Activated CD4-positive, alpha-beta T cell treated with anti-CD3 and anti-CD28 coated beads for 48 hours (primary cell): ENCODE measurements around the gene ZC3H15.
"Not testable (repeated sequence)": the region's sequence is repeated elsewhere in the genome, so short reads cannot be mapped to it uniquely, and the experiment has no call there.

Experiments
- DNase-seq: peaks from one replicate; pipeline ENCODE4 v3.0.0-alpha.2; 2020

Gene ZC3H15

DNA sequence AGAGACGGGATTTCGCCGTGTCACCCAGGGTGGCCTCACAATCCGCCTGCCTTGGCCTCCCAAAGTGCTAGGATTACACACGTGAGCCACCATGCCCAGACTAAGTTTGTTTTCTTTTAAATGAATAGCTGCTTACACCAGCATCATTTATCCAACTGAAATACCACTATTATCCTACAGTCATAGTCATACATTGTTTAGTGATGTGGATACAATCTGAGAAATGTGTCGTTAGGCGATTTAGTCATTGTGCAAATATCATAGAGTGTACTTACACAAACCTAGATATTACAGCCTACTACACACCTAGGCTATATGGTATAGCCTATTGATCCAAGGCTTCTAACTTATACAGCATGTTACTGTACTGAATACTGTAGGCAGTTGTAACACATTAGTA lies 10.3 kb downstream of the ZC3H15 start:
- DNase-seq: no peak

- DNase-seq: no peak
Measured at GRCh38 chr2:186497928-186498327, 11.9 kb downstream of the ZC3H15 start.

GRCh38 chr2:186498834-186499233 lies 12.8 kb downstream of the ZC3H15 start:
- no peak for DNase-seq

GRCh38 chr2:186503827-186504606 lies 18.0 kb downstream of the ZC3H15 start:
- no peak for DNase-seq

- DNase-seq: no peak
Measured at GRCh38 chr2:186508263-186508662, 22.2 kb downstream of the ZC3H15 start.

DNA sequence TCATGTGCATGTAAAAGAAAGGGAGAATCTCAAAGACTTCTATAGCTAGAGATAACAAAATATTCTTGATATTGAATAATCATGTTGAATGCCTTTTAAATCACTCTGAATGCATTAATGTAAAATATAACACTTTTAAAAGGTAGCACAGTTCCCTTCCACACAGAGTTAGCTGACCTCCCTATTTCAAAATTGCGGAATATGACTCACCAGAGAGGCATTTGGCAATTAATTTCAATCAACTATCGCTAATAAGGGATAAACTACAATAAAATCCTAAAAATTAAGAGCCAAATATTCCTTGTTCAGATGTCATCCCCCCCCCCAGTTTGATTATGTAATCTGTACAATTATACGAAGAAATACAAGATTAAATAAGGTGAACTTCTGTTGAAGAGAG lies 29.3 kb downstream of the ZC3H15 start:
- DNase-seq: no peak

GRCh38 chr2:186516396-186516795 lies 30.3 kb downstream of the ZC3H15 start:
- no peak for DNase-seq

DNA sequence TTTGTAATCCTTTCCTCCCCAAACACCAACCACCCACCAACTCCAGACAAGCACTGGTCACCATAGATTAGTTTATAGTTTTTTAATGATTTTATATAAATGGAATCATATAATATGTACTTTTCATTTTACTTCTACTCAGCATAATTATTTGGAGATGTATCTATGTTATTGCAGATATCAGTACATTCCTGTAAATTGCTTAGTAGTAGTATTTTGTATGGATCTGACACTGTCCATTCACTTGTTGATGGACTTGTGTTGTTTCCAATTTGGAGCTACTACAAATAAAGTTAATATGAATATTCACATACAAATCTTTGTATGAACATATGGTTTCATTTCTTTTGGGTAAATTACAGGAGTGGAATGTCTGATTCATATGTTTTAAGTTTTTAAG lies 31.0 kb downstream of the ZC3H15 start:
- DNase-seq: no peak

DNA sequence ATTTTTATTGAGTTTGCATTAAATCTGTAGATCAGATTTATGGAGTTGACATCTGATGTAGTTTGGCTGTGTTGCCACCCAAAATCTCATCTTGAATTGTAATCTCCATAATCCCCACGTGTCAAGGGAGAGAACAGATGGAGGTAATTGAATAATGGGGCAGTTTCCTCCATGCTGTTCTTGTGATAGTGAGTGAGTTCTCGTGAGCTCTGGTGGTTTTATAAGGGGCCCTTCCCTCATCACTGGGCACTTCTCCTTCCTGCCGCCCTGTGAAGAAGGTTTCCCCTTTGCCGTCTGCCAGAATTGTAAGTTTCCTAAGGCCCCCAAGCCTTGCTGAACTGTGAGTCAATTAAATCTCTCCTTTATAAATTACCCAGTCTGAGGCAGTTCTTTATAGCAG lies 32.2 kb downstream of the ZC3H15 start:
- DNase-seq: no peak

GRCh38 chr2:186518945-186519344 lies 32.9 kb downstream of the ZC3H15 start:
- no peak for DNase-seq

DNA sequence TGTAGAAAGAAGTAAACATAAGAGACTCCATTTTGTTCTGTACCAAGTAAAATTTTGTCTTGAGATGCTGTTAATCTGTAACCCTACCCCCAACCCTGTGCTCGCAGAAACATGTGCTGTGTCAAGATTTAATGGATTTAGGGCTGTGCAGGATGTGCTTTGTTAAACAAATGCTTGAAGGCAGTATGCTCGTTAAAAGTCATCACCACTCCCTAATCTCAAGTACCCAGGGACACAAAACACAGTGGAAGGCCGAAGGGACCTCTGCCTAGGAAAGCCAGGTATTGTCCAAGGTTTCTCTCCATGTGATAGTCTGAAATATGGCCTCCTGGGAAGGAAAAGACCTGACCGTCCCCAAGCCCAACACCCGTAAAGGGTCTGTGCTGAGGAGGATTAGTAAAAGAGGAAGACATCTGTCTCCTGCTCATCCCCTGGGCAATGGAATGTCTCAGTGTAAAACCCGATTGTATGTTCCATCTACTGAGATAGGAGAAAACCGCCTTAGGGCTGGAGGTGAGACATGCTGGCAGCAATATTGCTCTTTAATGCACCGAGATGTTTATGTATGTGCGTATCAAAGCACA lies 35.6 kb downstream of the ZC3H15 start:
- not testable (repeated sequence) for DNase-seq

- no peak for DNase-seq
Measured at GRCh38 chr2:186522450-186522849, 36.4 kb downstream of the ZC3H15 start.

- DNase-seq: no peak
Measured at GRCh38 chr2:186523791-186524190, 37.7 kb downstream of the ZC3H15 start.

- DNase-seq: no peak
Measured at GRCh38 chr2:186526281-186526680, 40.2 kb downstream of the ZC3H15 start.

DNA sequence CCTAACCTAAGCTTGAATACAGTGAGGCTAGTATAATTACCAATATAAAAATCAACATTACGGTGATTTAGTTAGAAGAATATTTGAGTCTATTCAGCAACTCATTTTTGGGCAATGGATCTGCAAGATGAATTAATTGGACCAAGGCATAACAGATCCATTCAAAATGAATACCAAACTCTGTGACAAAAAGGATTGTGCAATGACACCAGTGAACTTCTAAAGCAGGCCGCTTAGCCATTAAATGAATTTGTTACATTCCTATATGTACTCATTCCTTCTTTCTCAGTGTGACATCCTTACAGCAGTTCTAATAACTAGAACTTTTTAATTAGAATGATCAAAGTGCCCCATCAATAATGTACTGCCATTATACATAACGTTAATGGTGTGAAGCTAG lies 44.3 kb downstream of the ZC3H15 start:
- DNase-seq: no peak

- DNase-seq: no peak
Measured at GRCh38 chr2:186531257-186531775, 45.3 kb downstream of the ZC3H15 start.

- no peak for DNase-seq
Measured at GRCh38 chr2:186532891-186533290, 46.8 kb downstream of the ZC3H15 start.

- DNase-seq: no peak
Measured at GRCh38 chr2:186533717-186534116, 47.7 kb downstream of the ZC3H15 start.

- DNase-seq: no peak
Measured at GRCh38 chr2:186534406-186534805, 48.3 kb downstream of the ZC3H15 start.

- no peak for DNase-seq
Measured at GRCh38 chr2:186535861-186536260, 49.8 kb downstream of the ZC3H15 start.

DNA sequence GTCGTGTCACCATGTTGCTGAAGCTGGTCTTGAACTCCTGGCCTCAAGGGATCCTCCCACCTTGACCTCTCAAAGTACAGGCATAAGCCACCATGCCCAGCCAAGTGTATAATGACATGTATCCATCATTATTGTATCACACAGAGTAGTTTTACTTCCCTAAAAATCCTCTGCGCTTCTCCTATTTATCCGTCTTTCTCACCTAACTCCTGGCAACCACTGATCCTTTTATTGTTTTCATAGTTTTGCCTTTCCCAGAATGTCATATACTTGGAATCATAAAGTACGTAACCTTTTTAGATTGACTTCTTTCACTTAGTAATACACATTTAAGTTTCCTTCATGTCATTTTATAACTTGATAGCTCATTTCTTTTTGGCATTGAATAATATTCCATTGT lies 51.0 kb downstream of the ZC3H15 start:
- DNase-seq: no peak

DNA sequence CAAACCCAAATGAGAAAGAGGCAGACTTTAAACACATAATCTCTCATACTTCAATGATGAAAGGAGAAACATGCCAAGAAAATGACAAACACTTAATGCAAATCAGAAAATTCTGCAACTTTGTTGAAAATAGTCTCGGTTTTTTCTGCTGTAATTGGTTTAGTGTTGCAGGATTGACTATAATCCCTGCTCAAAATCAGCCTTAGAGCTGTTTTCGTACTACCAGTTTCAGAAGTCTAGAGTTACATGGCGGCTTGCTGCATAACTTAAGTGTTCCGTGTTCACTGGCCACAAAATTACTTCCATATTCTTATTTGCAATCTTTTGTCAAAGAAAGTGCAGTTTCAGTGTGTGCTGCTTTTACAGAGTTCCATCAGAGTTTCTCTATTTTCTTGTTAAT lies 54.9 kb downstream of the ZC3H15 start:
- no peak for DNase-seq

DNA sequence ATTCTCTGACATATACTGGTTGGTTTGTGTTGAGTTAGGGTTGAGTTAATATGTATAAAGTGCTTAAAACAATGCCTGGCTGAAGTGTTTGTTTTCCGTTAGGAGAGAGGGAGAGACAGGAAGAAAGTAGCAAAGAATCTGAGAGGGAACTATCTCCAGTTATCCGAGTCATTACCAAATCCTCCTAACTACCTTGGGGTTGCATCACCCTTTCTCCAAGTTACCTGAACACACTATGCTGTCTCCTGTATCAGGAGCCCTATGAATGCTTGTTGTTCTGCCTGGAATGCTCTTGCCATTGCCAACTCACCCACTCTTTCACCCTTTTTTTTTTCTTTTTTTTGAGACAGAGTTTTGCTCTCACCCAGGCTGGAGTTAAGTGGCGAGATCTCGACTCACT lies 55.9 kb downstream of the ZC3H15 start:
- no peak for DNase-seq

DNA sequence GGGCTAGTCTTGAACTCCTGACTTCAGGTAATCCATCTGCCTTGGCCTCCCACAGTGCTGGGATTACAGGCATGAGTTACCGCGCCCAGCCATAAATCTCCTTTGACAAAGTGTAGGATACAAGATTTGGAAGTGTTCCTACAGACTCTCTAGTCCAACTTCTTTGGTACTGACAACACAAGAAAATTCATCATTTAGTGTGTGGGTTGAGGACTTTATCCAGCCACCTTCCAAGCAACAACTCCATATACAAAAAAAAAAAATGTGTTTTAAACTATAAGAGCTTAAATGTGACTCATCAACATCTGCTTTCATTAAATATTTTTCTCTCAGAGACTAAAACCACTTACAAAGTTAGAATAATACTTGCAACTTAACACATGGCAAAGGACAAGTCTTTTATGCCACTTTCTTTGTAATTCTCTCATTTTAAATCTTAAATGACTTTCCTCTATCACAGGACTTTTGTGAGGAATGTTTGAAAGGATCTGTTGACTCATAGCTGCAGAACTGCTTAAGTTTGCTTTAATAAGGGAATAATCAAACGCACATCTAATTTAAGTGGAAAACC lies 57.6 kb downstream of the ZC3H15 start:
- DNase-seq: no peak
